ENCODE data around the gene VDAC1.
A peak's percentile ranks its signal among the peaks of the same experiment; 100 is the strongest.
"Not testable (repeated sequence)": the region's sequence is repeated elsewhere in the genome, so short reads cannot be mapped to it uniquely, and the experiment has no call there.

The VDAC1 gene

DNA sequence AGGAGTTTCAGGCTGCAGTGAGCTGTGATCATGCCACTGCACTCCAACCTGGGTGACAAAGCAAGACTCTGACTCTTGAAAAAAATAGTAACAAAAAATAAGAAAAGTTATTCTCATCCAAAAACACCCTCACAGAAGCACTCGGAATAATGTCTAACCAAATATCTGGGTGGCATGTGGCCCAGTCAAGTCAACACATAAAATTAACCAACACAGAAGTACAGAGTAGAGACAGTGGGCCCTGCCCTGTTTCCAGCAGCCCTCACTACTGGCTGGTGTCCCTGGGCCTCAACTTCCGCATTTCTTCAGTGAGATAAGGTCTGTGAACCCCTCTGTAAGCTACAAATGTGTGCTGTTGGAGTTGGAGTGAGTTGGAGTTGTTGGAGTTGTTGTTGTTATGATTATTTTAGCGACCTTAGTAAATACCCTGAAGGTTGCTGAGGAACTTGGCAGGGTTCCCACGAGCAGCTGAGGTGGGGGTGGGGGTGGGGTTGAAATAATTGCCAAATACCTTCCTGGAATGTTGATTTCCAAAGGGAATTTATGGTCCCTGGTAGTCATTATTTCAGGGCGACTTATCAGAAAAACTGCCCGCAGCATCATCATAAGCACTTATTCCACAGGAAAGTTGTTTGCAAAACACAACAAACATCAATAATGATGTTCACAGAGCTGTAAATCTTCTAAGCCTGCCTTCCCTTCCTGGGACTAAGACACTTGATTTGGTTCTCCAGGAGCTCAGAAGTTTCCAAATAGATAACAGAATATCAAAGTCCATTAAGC is 66.5 kb downstream of the VDAC1 start:
- DNase-seq = no peak

DNA sequence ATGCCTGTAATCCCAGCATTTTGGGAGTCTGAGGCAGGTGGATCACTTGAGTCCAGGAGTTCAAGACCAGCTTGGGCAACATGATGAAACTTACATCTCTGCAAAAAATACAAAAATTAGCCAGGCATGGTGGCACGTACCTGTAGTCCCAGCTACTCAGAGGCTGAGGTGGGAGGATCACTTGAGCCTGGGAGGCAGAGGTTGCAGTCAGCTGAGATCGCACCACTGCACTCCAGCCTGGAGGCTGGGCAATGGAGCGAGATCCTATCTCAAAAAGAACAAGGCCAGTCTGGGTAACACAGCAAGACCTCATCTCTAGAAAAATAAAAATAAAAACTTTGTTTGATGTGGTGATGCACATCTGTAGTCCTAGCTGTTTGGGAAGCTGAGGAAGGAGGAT is 67.1 kb downstream of the VDAC1 start:
- not testable (repeated sequence) for DNase-seq

DNA sequence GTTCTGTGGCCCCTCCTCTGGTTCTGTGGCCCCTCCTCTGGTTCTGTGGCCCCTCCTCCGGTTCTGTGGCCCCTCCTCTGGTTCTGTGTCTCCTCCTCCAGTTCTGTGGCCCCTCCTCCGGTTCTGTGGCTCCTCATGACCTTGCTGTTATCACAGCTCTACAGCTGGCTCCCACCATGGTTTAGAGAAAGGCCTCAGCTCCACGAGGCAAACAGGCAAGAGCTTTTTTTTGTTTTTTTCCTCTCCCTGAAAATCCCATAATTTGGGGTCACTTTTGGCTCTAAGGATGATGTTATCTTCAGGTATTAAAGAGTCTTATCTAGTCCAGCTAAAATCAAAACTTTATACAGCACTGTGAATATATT is 68.1 kb downstream of the VDAC1 start:
- no peak for DNase-seq

DNA sequence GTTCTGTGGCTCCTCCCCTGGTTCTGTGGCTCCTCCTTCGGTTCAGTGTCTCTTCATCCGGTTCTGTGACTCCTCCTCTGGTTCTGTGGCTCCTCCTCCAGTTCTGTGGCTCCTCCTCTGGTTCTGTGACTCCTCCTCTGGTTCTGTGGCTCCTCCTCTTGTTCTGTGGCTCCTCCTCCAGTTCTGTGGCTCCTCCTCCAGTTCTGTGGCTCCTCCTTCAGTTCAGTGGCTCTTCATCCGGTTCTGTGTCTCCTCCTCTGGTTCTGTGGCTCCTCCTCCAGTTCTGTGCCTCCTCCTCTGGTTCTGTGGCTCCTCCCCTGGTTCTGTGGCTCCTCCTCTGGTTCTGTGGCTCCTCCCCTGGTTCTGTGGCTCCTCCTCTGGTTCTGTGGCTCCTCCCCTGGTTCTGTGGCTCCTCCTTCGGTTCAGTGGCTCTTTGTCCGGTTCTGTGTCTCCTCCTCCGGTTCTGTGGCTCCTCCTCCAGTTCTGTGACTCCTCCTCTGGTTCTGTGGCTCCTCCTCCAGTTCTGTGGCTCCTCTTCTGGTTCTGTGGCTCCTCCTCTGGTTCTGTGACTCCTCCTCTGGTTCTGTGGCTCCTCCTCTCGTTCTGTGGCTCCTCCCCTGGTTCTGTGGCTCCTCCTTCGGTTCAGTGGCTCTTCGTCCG is 68.7 kb downstream of the VDAC1 start:
- not testable (repeated sequence) for DNase-seq

DNA sequence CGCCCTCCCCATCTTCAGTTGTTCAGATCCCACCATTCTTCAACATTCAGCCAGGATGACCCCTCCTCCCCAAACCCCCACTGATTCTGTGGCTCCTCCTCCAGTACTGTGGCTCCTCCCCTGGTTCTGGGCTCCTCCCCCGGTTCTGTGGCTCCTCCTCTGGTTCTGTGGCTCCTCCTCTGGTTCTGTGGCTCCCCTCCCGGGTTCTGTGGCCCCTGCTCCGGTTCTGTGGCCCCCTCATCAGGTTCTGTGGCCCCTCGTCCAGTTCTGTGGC is 69.2 kb downstream of the VDAC1 start:
- no peak for DNase-seq

DNA sequence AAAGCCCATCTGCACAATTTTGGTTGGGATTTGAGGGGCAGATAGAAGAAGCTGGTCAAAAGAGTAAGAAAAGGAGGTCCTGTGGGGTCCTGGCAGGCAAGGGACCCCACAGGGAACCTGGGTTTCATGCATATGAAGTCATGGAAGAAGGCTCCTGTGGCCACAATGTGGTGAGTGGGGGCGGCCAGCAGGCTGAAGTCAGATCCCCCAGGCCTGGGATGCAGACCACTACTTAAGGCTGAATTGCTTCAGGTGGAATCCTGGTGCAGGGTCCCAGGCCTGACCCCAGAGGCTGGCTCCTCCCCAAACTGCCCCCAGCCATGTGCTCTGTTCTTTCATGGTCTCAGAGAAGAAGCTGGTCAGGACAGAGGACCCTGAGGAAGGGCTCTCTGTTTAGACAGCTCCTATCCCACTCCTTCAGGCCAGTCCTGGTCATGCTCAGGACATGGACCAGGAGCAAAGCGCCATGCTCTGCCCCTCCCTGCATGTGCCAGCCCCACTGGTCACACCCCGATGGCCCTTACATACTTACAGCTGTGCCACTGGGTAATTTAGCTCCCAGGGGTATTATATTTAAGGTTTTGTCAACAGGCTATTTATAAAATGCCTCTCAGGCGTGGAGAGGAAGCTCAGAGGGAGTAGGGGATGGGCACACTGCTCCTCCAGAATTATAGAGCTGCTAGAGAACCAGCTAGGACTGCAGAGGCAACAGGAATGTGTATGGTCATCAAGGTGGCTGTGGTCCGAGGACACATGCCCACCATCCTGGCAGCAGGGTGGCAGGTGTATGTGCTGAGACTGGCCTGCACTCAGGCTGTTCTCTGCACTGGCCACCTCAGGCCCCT is 69.7 kb downstream of the VDAC1 start:
- peak; percentile 17 for DNase-seq

DNA sequence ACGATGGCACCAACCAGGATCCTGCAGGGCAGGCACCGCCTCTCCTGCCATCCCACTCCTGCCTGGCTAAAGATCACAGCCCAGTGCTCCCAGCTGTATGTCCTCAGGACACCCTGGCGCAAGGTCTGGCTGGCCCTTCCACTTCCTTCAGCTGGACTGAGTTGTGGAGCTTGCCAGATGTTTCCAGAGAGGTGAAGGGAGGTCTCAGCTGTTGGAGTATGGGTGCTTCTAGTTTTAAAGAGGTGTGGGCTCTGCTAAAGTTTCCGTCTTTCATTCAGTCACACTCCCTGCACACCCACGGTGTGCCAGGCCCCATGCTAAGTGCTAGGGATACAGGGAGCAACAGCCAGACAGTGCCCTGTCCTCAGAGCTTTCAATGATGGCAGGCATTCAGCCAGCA is 70.5 kb downstream of the VDAC1 start:
- DNase-seq = no peak

DNA sequence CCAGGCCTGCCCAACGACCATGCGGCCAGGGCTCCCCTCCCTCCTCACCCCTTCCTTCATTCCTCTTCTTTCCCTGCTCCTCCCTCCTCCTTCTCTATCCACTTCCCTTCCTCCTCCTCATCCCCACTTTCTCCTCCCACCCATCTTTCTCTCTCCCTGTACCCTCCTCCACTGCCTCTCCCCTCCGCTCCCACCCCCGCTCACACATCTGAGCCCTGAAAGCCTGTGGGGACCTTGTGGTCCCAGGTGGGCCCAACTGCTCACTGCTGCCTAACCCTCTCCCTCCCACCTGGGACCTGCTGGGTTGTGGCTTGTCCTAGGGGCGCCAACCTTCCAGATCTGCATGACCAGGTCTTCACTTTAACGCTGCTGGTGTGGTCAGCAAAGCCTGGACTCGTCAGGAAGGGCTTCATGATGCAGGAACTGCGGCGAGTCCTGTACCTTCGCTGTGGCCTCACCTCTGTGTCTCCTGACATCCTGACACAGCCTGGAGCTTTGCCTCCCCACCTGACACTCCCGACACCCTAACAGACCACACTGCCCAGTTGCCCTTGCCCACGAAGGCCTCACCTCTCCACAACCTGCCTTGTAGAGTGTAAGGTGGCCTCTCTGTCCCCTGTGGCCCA is 71.0 kb downstream of the VDAC1 start:
- no peak for DNase-seq

DNA sequence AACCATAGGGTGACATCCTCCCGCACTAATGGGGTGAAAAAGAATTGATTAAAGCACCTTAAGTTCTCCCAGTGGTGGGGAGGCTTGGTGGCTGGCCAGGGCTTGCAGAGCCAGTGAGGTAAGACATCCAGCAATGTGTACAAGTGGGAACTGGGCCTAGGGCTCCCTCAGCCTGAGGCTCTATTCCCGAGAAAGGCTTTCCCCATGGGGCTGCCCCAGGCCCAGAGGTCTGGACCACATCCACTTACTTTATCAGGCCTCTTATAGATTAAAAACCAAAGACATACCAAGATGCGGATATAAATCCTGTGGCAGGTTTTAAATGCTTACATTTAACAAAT is 71.6 kb downstream of the VDAC1 start:
- DNase-seq = no peak

DNA sequence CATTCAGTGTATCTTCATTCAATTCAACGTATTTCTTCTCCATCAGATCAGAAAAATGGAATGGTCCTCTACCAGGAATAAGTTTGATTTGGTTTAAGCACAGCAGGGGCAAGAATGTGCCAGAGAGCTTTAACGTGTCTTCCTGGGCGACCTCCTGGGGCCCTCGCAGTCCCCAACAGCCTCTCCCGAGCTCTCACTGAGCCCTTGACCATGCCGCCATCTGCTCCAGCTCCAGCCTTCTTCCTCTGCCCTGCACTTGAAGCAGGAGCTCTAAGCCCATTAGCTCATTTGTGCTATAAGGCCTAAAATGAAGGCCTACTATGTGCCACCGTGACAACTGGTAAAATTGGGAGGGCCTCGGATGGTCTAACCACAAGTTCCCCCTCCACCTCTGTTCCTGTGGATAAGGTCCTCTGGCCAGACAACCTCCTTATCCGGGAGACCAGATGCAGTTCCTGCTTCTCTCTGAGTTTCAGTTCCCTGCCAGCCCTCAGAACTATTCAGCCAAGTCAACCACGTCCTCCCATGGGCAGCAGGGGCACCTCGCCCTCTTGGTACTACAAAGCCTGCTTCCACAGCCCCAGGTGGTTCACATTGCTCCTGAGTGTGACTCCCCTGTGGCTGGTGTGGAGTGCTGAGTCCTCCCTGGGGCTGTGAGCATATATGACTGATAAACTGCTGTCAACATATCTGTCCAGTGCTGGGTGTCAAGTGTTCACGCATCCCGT is 72.2 kb downstream of the VDAC1 start:
- DNase-seq = no peak

DNA sequence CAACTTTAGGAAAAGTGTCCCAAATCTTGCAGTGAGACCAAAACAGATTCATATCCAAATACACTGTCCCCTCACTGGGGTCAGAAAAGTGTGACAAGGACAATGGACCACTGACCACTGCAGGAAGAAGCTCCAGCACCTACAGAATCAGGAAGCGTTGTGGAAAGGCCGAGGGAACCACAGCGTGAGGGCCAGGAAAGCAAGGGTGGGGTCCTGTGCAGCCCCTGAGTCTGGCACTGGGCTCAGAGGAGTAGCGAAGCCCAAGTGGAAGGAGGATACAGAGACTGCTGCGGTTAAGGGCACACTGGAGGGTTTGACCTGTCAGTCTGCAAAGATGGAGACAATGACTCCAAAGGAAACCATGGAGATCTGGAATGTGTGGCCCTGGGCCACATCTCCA is 73.2 kb downstream of the VDAC1 start:
- DNase-seq = no peak

DNA sequence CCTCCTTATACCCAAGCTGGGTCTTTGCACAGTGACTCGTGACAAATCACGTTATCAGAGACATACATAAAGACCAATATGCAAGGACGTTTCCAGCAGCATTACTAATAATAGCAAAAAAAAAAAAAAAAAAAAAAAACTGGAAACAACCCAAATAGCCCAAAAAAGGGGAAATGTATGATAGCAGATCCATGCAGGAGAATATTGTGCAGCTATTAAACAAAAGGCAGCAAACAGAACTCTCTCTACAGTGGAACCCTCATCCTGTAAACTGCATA is 74.0 kb downstream of the VDAC1 start:
- DNase-seq = no peak

DNA sequence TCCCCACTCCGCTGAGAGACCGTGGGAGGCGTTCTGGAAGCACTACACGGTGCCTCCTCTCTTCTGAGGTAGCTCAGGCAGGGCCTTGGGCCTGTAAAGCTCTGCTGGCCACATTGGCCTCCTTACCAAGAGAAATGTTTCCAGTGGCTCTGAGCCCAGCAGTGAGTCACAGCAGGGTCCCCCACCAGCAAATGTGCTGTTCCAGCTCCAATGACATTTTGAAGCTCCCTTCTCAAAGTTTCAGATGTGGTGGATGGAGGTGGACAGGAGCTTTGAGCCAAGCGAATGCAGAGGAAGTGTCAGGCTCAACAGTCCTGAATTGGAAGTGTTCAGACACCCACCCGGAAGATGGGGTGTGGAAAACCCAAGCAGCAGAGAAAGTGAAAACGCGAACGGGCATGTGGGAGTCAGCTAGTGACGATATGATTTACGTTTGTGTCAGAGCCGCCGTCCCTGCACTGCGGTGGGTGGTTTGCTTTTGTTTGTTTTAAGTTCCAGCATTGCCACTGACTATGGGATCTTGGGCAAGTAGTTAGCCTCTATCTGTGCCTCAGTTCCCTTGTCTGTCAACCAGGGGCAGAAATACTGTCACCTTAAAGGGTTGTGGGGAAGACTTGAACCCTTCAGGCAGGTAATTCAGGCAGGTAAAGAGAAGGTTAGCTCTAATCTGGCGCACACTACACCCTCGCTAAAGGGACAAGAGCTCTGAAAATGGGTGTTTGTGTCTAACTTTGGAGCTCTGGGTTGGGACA is 74.5 kb downstream of the VDAC1 start:
- DNase-seq = no peak

DNA sequence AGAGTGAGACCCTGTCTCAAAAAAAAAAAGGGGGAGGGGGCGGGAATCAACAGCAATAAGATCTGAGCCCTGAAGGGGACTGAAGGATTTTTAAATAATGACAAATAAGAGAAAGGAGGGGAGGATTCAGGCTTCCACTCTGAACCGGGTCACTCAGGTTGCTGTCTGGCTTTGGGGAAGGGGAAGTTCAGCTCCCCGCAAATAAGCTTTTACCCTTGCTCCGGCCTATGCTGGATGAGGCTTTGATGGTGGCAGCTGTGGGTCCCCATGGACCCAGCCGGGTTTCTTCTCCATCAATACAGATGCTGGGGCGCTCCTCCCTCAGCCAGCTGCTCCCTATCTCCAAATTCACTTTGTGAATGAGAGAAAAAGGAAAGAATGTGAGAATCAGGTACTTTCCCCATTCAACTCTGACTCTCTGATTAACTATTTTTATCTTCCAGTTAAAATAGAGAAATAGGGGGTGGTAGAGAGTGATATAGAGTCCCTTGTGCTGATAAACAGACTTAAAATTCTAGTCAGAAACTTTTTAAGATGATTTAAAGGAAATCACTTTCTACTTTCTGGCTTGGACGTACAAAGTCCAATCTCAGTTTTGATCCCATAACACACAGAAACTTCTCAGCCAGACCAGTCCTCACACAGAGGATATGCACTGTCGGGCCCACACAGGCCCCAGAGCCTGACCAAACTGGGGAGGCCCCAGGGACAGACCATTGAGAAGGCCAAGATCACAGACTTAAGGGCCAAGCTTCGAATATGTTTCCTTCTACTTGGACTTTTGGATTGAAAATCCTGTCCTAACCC is 76.0 kb downstream of the VDAC1 start:
- no peak for DNase-seq

DNA sequence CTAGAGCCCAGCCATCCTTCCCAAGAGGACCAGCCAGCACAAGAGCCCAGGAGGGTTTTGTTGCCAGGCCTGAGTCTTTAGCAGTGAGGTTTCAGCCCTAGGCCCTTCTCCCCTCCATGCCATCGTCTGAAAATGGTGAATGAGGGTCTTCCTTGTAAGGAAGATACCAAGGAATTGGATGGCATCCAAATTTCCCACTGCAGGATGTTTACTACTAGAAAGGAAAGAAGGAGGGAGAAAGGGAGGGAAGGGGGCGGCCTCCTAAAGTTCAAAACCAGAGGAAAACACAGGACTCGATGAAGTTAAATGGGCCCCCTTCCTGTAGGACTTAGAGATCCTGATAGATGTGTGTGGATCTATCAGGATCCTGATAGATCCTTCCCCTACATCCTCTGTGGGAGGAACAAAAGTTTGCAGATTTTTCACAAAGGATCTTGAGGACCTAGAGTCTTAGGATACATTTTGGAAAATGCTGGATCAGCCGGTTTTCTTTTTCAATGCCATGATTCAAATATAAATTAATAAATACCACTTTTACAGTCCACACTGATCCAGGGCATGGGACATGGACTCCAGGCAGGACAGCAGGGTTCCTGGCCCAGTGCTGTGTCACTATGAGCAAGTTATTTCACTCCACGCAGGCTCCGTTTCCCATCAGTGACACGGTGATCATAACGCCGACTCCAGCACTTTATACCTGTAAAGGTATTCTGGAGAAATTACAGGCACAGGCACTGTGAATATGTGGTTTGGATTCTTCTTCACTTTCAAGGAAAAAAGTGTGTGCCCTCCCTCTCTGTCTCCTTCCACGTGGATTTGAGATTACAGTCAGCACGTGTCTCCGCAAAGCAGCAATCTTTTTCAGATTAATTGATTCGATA is 77.2 kb downstream of the VDAC1 start:
- no peak for DNase-seq

DNA sequence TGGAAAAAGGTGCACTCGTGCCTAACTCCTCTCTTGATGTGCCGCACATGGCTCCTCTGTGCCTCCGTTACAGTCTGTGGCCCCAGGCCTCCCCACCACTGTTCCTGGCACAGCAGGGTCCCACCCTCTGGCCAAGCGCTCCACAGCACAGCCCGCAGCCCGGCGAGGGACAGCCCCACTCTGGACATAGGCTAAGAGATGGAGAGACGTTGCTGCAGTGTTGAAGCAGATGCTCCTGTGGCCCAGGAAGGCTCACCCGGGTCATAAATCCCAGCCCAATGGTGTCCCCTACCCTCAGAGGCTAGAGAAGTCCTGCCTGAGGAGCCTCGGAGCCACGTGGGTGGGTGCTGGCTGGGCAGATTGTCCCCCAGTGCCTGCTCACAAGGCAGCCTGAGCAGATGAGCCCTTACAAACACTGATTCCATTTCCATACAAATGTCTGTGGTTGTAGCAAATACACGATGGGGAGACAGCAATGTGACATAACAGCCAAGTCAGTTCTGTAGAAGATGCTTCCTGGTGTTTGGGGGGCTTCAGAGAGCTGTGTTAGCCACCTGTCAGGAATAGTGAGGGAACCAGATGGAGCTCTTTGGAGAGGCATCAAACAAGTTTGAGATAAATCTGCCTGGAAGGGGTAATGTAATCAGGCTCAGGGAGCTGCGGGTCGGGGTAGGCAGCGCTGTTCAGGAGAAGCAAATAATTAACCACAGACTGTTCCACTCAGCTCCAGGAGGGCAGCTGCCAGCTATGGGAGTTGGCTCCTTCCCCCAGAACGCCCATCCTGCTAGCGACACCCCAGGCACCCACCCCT is 78.1 kb downstream of the VDAC1 start:
- peak; percentile 9 for DNase-seq

DNA sequence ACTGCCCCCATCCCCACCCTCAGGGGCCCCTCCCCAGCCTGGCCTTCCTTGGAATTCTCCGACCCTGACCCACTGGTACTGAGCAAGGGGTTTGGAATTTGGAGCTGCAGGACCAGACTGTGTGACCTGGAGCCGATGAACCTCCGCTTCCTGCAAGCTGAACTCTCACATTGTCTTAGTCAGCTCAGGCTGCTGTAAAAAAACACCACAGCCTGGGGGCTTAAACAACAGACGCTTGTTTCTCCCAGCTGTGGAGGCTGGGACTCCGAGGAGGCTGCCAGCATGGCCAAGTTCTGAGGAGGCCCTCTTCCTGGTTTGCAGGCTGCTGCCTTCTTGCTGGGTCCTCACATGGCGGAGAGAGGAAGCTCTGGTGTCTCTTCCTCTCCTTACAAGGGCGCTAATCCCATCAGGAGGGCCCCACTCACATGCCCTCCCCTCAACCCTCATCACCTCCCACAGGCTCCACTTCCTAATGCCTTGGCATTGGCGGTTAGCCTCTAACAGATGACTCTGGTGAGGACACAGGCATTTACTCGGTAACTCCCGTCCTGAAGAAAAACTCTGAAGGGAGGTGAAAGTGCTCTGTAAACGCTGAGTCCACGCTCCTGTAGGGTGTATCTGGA is 78.8 kb downstream of the VDAC1 start:
- no peak for DNase-seq

DNA sequence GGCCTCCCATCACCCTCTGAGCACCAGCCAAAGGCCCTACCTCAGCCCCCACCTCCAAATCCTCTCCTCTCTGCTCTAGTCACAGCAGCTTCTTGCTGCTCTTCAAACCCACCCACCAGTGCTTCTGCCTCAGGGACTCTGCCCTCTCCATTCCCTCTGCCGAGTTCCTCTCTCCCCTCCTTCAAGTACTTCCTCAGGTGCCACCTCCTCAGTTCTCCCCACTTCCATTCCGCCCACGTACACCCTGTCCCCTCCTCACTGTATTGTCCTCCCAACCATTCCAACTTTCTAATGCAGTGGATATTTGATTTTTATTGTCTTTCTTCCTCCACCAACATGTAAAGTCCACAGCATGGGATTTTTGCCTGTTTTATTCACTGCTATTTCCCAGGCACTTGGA is 79.5 kb downstream of the VDAC1 start:
- peak; percentile 23 for DNase-seq

DNA sequence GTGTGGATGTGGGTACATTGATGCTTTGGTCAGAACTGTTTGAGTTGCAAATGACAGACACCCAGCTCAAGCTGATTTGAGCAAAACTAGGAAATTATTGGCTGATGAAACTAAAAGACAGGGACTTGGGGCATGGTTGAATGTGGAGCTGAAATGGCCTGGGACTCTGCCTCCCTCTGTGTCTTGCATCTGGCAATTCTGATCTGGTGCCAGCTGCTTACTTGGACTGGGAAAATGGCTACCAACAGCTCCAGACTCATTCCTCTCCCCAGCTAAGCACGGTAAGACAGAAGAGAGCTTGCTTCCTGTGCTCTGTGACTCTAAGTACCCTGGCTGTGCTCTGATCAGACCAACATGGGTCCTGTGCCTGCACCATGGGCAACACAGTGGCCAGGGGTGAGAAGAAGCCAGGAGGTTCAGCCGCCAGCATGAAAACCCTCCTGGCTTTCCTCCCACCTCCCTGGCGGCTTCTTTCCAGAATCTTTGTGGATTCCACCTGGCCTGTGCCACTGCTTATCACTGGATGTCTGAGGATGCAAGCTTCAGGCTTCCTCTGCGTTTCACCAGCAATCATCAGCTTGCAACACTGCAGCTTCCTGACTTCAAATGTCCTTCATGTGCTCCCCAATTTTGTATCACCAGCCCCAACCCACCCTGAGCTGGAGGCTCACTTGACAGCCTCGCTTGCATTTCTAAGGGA is 80.4 kb downstream of the VDAC1 start:
- peak; percentile 49 for DNase-seq
